Upper lobe of left lung (tissue), 4 donors: ENCODE results near the gene CIB1.

Experiments
- CTCF ChIP-seq, 6 experiments: fragments of 450-650 bp in 4 of 6; fragments of 200-600 bp in 2 of 6; sonication (generic) in 2 of 6; IDR thresholded peaks; one replicate each; pipeline ENCODE4 v1.5.1; 2016 to 2019; ENCODE audit warnings: antibody characterized with exemption in 6 of 6
- EP300 ChIP-seq, 4 donors: sonication (generic); formaldehyde crosslinking; IDR thresholded peaks; one replicate each; pipeline ENCODE4 v1.5.1; 2017; ENCODE audit warnings: antibody characterized with exemption in 4 of 4, control low read depth in 2 of 4
- POLR2AphosphoS5 ChIP-seq, 2 donors: sonication (generic); formaldehyde crosslinking; IDR thresholded peaks; one replicate each; pipeline ENCODE4 v1.5.1; 2017; ENCODE audit warnings: antibody characterized with exemption in 2 of 2

GRCh38 chr15:90222547-90222946, 11.2 kb downstream of the CIB1 start:
- TF ChIP-seq CTCF (IDR thresholded peaks at IDR 0.05), result no peak
- no peak for TF ChIP-seq POLR2AphosphoS5 (IDR thresholded peaks at IDR 0.05)
- TF ChIP-seq EP300 (IDR thresholded peaks at IDR 0.05), result no peak
